GM21423 (cell line): ENCODE data around the gene SLIRP.
"Not testable (repeated sequence)": the region's sequence is repeated elsewhere in the genome, so short reads cannot be mapped to it uniquely, and the experiment has no call there.

Experiments used
- ATAC-seq: cut with Tn5 transposase; IDR thresholded peaks from one replicate; pipeline ENCODE4 v1.9.1; 2021; ENCODE audit warnings: mild to moderate bottlenecking, moderate library complexity; ENCODE audit not compliant: unreplicated experiment

The SLIRP gene

GRCh38 chr14:77741438-77741837 lies 33.5 kb downstream of the SLIRP start:
- ATAC-seq, result no peak

GRCh38 chr14:77746064-77746702 lies 38.3 kb downstream of the SLIRP start:
- no peak for ATAC-seq

- not testable (repeated sequence) for ATAC-seq
Observed at GRCh38 chr14:77747425-77747824, 39.5 kb downstream of the SLIRP start.

- ATAC-seq, result no peak
Observed at GRCh38 chr14:77752266-77752665, 44.4 kb downstream of the SLIRP start.

GRCh38 chr14:77752799-77753516 lies 45.1 kb downstream of the SLIRP start:
- no peak for ATAC-seq

GRCh38 chr14:77760381-77761204 lies 52.7 kb downstream of the SLIRP start, which contains the start of gene SNW1:
TSS of gene SNW1 (minus strand) at chr14:77761156. CDS start at chr14:77761127, 29 bp downstream.
- ATAC-seq, result peak; percentile 94

- peak; percentile 24 for ATAC-seq
Observed at GRCh38 chr14:77761205-77761931, 53.5 kb downstream of the SLIRP start.

GRCh38 chr14:77763316-77763715 lies 55.4 kb downstream of the SLIRP start:
- ATAC-seq, result no peak

- ATAC-seq, result no peak
Observed at GRCh38 chr14:77763978-77764377, 56.1 kb downstream of the SLIRP start.
